Spleen (tissue), 11 donors: ENCODE results near the gene ERCC6L2. TPM values are rescaled to one million over a fixed set of nuclear protein-coding genes. Genes with fewer than 3 reads are reported as not detected.

ENCODE experiments used
- DNase-seq: peaks from one replicate; pipeline ENCODE4 v3.0.0-alpha.2; 2020
- H3K27ac ChIP-seq, 8 donors: fragments of 200-600 bp; sonication (generic) in 7 of 8; 1 replicate in 4 of 8; 2 replicates in 4 of 8; pipeline versions ENCODE4 v1.5.0 to v1.8.0; 2016 to 2021; ENCODE audit warnings: inconsistent platforms in 4 of 8, mild to moderate bottlenecking in 4 of 8, moderate library complexity in 1 of 8
- H3K27me3 ChIP-seq, 7 donors: fragments of 200-600 bp; sonication (generic) in 6 of 7; replicated peaks in 1 of 7; 1 replicate in 4 of 7; 2 replicates in 3 of 7; pipeline versions ENCODE4 v1.5.0 to v1.8.0; 2016 to 2021; ENCODE audit warnings: inconsistent platforms in 3 of 7, mild to moderate bottlenecking in 1 of 7
- H3K36me3 ChIP-seq, 6 donors: fragments of 200-600 bp; sonication (generic) in 5 of 6; 1 replicate in 4 of 6; 2 replicates in 2 of 6; pipeline versions ENCODE4 v1.5.0 to v1.8.0; 2016 to 2021; ENCODE audit warnings: inconsistent platforms in 2 of 6
- H3K4me1 ChIP-seq, 6 donors: fragments of 200-600 bp; sonication (generic) in 5 of 6; 1 replicate in 3 of 6; 2 replicates in 3 of 6; pipeline versions ENCODE4 v1.5.0 to v1.8.0; 2016 to 2021; ENCODE audit warnings: inconsistent platforms in 3 of 6
- H3K4me3 ChIP-seq, 8 donors: fragments of 200-600 bp; sonication (generic) in 7 of 8; 1 replicate in 4 of 8; 2 replicates in 4 of 8; pipeline versions ENCODE4 v1.5.0 to v1.8.0; 2016 to 2021; ENCODE audit warnings: inconsistent platforms in 4 of 8, mild to moderate bottlenecking in 4 of 8, moderate library complexity in 2 of 8
- H3K9me3 ChIP-seq, 8 donors: fragments of 200-600 bp; sonication (generic) in 7 of 8; 1 replicate in 4 of 8; 2 replicates in 4 of 8; pipeline versions ENCODE4 v1.5.0 to v1.8.0; 2016 to 2021; ENCODE audit warnings: inconsistent platforms in 4 of 8
- POLR2A ChIP-seq, 3 donors: fragments of 450-650 bp; IDR thresholded peaks; one replicate each; pipeline ENCODE4 v1.5.1; 2017; ENCODE audit warnings: antibody characterized with exemption in 3 of 3, mild to moderate bottlenecking in 1 of 3
- POLR2AphosphoS5 ChIP-seq, 3 donors: sonication (generic); formaldehyde crosslinking; IDR thresholded peaks; one replicate each; pipeline ENCODE4 v1.5.1; 2017; ENCODE audit warnings: antibody characterized with exemption in 3 of 3
- WGBS, 5 donors: extraction: QIAGEN DNeasy Blood & Tissue Kit in 3 of 5; methylation state at CpG; one replicate each; pipeline versions ENCODE4 v1.1.5 to v1.1.7; 2013 to 2018; 5-methylcytosine and 5-hydroxymethylcytosine counted together
- intact Hi-C: fragments of 100-400 bp; cut with DNase I; formaldehyde crosslinking; loops from one replicate; pipeline ENCODE4 v1.15.0; 2023; ENCODE audit warnings: low total_unique reads
- polyA plus RNA-seq, 3 donors: library from polyadenylated mRNA; stranded (reverse); fragments of 200-250 nt; gene quantifications; one replicate each; pipeline ENCODE4 v1.2.1, GENCODE V29; 2013
- total RNA-seq, 7 donors: library from RNA; depleted of rRNA in 3 of 7; stranded (reverse); fragments of >200 nt in 3 of 7; fragmentation: NEBNext Ultra II Directional in 4 of 7; extraction: Animal tissue kit (Norgen Biotek cat#: 25700) in 4 of 7; gene quantifications; one replicate each; pipeline versions ENCODE4 v1.1.0 to v1.2.1, GENCODE V29; 2016 to 2021
- TF ChIP-seq, protein P1 (sequence below), 11 experiments: fragments of 200-600 bp in 7 of 11; fragments of 450-650 bp in 4 of 11; sonication (generic) in 4 of 11; IDR thresholded peaks in 8 of 11; conservative IDR thresholded peaks in 3 of 11; 1 replicate in 7 of 11; 2 replicates in 4 of 11; pipeline versions ENCODE4 v1.4.0 to v1.8.0; 2016 to 2021; ENCODE audit warnings: antibody characterized with exemption in 11 of 11, inconsistent platforms in 4 of 11, mild to moderate bottlenecking in 1 of 11
- donor health status: healthy with polysubstance abuse.
- donor health status: DM: no; HTN: no; CAD: no; lungs with moderate emphysema.
- donor health status: DM: no; HTN: no; CAD: no.
- donor health status: Bipolar disorder and iron deficiency.
- donor health status: healthy.
- donor health status: DM: no; HTN: no; CAD: no.
- donor health status: DM: yes; HTN: yes; CAD: no.

Gene ERCC6L2
- total and polyA plus RNA-seq, 10 donors = 4.6 to 118 (median 70.9) TPM

DNA sequence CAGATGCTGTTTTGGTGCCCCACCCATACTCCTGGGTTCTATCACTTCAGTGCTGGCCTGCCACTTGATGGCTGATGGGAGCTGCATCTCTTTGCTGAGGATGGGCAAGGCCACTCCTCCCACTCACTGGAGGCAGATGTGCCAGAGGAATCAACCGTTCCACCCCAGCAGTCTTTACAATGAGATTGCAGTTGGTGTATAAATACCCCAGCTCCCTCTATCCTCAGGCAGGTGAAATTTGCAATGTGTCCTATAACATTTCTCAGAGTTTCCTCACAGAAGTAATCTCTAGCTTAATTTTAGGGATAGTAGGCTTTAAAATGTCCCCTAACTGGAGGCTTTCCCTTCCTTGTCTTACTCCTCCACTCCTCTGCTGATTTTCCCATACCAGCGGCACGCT lies 36.5 kb upstream of the ERCC6L2 start:
- intact Hi-C loops = no loop called here
- Histone ChIP-seq H3K27me3 (no peaks in the 10 kb centered on the region), H3K4me1 (no peaks in the 10 kb centered on the region), H3K27ac (no peak overlapping the region), H3K4me3 (no peak overlapping the region), H3K9me3 (no peaks in the 10 kb centered on the region), H3K36me3 (no peaks in the 10 kb centered on the region)
- DNase-seq = no peak
- WGBS, 5 donors = 92 to 95% (median 94%) methylated on average over 3 of the region's 3 CpGs
- TF ChIP-seq POLR2AphosphoS5 (IDR thresholded peaks at IDR 0.05) = no peak
- TF ChIP-seq, protein P1, sequence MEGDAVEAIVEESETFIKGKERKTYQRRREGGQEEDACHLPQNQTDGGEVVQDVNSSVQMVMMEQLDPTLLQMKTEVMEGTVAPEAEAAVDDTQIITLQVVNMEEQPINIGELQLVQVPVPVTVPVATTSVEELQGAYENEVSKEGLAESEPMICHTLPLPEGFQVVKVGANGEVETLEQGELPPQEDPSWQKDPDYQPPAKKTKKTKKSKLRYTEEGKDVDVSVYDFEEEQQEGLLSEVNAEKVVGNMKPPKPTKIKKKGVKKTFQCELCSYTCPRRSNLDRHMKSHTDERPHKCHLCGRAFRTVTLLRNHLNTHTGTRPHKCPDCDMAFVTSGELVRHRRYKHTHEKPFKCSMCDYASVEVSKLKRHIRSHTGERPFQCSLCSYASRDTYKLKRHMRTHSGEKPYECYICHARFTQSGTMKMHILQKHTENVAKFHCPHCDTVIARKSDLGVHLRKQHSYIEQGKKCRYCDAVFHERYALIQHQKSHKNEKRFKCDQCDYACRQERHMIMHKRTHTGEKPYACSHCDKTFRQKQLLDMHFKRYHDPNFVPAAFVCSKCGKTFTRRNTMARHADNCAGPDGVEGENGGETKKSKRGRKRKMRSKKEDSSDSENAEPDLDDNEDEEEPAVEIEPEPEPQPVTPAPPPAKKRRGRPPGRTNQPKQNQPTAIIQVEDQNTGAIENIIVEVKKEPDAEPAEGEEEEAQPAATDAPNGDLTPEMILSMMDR (IDR thresholded peaks at IDR 0.05 in 8 of 11, conservative IDR thresholded peaks at IDR 0.05 in 3 of 11) = no peak
- TF ChIP-seq POLR2A (IDR thresholded peaks at IDR 0.05) = no peak

DNA sequence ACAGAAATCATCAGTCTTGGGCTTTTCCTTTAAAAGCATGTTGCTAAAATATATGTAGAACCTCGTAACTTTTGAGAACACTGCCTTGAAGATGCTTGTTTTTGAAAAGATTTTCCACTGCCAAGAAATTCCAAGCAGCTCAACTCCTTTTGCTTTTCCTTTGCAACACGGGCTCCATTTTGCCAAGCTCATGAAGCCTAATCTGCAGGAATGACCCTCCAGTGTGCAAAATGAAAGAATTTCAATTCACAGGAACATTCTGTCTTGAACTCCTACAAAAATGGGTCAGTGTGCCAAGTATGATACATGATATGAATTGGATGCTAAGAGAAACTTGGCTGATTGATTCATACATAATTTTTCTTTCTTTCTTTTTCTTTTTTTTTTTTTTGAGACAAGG lies 35.4 kb upstream of the ERCC6L2 start:
- Histone ChIP-seq H3K27ac (peak overlapping the region in 2 of 8 donors; percentile 5 to 10), H3K36me3 (no peaks in the 10 kb centered on the region), H3K27me3 (no peaks in the 10 kb centered on the region), H3K4me1 (no peaks in the 10 kb centered on the region), H3K4me3 (no peak overlapping the region), H3K9me3 (no peaks in the 10 kb centered on the region)
- WGBS, 5 donors = 77 to 95% (median 83%) methylated on average over 2 of the region's 2 CpGs
- TF ChIP-seq, protein P1 (IDR thresholded peaks at IDR 0.05 in 8 of 11, conservative IDR thresholded peaks at IDR 0.05 in 3 of 11) = no peak
- no peak for TF ChIP-seq POLR2AphosphoS5 (IDR thresholded peaks at IDR 0.05)
- intact Hi-C loops = no loop called here
- no peak for DNase-seq

DNA sequence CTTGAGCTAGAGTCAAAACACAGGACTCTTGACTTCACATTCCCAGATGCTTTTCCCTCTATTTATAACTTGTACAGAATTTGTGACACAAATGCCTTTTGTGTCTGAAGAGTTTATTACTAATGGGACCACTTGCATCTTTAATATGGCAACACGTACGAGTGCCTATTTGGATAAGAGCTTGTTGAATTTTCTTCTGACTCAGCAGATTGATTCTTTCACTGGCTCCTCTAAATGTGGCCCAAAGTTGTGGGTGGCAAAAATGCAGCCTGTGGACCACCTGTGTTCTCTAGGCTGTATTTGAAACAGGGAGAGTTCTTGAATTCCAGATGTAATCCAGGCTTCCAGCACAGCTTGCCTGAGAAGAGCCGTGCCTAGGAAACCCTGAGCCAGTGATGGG lies 34.1 kb upstream of the ERCC6L2 start:
- no peak for DNase-seq
- no peaks in the 10 kb centered on the region for H3K4me1 ChIP-seq
- no peaks in the 10 kb centered on the region for H3K27me3 ChIP-seq
- TF ChIP-seq POLR2A (IDR thresholded peaks at IDR 0.05) (no peak), POLR2AphosphoS5 (IDR thresholded peaks at IDR 0.05) (no peak)
- TF ChIP-seq, protein P1 (IDR thresholded peaks at IDR 0.05 in 8 of 11, conservative IDR thresholded peaks at IDR 0.05 in 3 of 11) = no peak
- H3K9me3 ChIP-seq = no peaks in the 10 kb centered on the region
- 92 to 97% (median 94%) methylated on average over 3 of the region's 3 CpGs for WGBS, 5 donors
- H3K4me3 ChIP-seq = no peak overlapping the region
- no peaks in the 10 kb centered on the region for H3K36me3 ChIP-seq
- H3K27ac ChIP-seq = no peak overlapping the region
- intact Hi-C loops = no loop called here

DNA sequence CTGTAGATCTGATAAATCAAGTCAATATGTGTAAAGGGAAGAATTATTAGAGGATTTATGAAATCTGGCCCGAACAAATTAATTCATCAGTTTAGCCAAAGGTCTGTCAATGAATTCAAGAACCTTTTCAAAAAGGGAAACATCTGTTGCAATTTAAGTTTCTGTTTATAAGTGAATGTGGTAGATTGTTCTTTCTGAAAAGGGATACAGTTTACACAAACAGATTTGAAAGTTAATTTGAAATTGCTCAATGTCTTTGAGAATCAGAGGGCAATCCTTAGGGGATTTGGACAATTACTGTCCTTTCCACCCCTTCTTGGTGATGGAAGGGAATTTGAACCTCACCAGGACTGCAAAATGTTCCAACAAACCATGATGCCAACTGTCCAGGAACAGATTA lies 29.7 kb upstream of the ERCC6L2 start:
- Histone ChIP-seq H3K36me3 (peaks cover 0 to 7% (median 0%) of the 10 kb centered on the region in 6 donors), H3K4me1 (no peaks in the 10 kb centered on the region), H3K9me3 (no peaks in the 10 kb centered on the region), H3K4me3 (no peak overlapping the region), H3K27ac (no peak overlapping the region), H3K27me3 (no peaks in the 10 kb centered on the region)
- no peak for DNase-seq
- WGBS, 5 donors = 67 to 83% (median 76%) methylated on average over 1 of the region's 1 CpG
- intact Hi-C loops = no loop called here
- TF ChIP-seq POLR2A (IDR thresholded peaks at IDR 0.05) (no peak), POLR2AphosphoS5 (IDR thresholded peaks at IDR 0.05) (no peak)
- TF ChIP-seq, protein P1 (IDR thresholded peaks at IDR 0.05 in 8 of 11, conservative IDR thresholded peaks at IDR 0.05 in 3 of 11) = no peak
